Muscle layer of colon (tissue), 2 donors: ENCODE data around the gene KSR2.
"Not testable (repeated sequence)": the region's sequence is repeated elsewhere in the genome, so short reads cannot be mapped to it uniquely, and the experiment has no call there.

Source experiments
- H3K27ac ChIP-seq: one replicate; pipeline ENCODE4 v1.7.0; 2013; ENCODE audit warnings: low read depth, mild to moderate bottlenecking, low read length, moderate library complexity
- H3K27me3 ChIP-seq, 2 donors: one replicate each; pipeline ENCODE4 v1.7.0; 2013; ENCODE audit warnings: low read length in 2 of 2, mild to moderate bottlenecking in 2 of 2; ENCODE audit not compliant: insufficient read depth in 2 of 2, control insufficient read depth in 1 of 2
- H3K36me3 ChIP-seq: one replicate; pipeline ENCODE4 v1.7.0; 2013; ENCODE audit warnings: mild to moderate bottlenecking, low read length; ENCODE audit not compliant: insufficient read depth
- H3K4me1 ChIP-seq: one replicate; pipeline ENCODE4 v1.7.0; 2013; ENCODE audit warnings: mild to moderate bottlenecking, low read length; ENCODE audit not compliant: insufficient read depth
- H3K4me3 ChIP-seq, 2 donors: one replicate each; pipeline ENCODE4 v1.7.0; 2013; ENCODE audit warnings: low read length in 2 of 2, low read depth in 1 of 2, mild to moderate bottlenecking in 1 of 2, moderate library complexity in 1 of 2
- H3K9ac ChIP-seq: one replicate; pipeline ENCODE4 v1.7.0; 2013; ENCODE audit warnings: low read length
- H3K9me3 ChIP-seq: one replicate; pipeline ENCODE4 v1.7.0; 2013; ENCODE audit warnings: mild to moderate bottlenecking, low read length
- donor health status: abdominal sarcoma.
- donor health status: Adenocarcinoma of cecum.

KSR2 gene

DNA sequence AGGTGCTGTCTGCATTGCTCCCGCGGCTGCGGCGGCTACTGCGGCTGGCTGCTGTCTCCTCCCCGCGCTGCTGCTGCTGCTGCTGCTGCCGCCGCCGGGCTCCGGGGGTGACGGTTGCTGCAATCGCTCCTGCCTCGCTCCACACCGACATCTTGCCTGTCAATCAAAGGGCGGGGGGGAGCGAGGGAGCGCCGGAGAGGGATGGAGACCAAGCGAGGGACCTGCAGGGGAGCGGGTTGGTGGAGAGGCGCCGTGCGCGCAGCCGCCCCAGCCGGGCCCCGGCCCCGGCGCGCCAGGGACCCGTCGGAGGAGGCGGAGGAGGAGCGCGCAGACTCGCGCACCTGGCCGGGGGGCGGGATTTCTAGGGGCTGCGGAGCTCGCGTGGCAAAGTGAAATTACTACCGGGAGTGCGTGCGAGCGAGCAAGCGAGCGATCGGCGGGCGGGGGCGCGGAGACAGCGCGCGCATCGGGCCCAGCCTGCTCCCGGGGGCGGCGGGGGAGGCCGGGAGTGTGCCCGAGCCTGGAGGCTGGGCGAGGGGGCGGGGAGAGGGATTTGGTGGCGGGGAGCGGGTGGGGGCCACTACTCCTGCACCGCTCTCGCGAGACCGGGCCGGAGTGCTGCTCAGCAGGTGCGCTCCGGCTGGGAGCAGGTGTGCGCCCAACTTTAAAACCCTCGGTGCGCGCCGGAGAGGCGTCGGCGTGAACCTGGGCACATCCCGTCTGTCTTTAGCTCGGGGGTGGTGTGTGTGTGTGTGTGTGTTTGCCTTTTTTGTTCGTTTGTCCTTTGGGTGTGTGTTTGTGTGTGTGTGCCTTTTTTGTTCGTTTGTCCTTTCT is at the start of gene KSR2:
Gene KSR2, minus strand, starts transcription at position 165 of the 834 bp plus-strand sequence. CDS start 735 bp downstream, outside the sequence.
- Histone ChIP-seq H3K27me3 (peaks cover 0 to 33% of the 10 kb centered on the region in 2 donors), H3K9ac (no peak within 1 kb of the TSS), H3K27ac (no peak within 1 kb of the TSS), H3K4me1 (no peaks in the 10 kb centered on the region), H3K36me3 (no peaks in the 10 kb centered on the region), H3K9me3 (peaks cover 8% of the 10 kb centered on the region), H3K4me3 (peak within 1 kb of the TSS in 1 of 2 donors; percentile 8)

DNA sequence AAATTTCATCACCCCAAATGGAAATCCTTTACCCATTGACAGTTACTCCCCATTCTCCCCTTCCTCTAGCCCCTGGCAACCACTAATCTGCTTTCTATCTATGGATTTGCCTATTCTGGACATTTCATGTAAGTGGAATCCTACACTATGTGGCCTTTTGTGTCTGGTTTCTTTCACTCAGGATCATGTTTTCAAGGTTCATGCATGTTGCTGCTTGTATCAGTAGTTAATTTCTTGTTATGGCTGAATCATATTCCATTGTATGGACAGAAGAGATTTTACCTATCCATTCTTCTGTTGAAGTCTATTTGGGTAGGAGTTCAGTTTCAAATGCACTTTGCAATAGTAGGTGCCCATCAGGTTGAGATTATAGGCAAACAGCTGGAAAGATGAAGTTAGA is 49.1 kb upstream of the KSR2 start:
- peaks cover 8% of the 10 kb centered on the region for H3K4me1 ChIP-seq
- H3K4me3 ChIP-seq: no peak overlapping the region
- no peaks in the 10 kb centered on the region for H3K27me3 ChIP-seq
- no peak overlapping the region for H3K9ac ChIP-seq
- H3K27ac ChIP-seq: no peak overlapping the region
- peaks cover 30% of the 10 kb centered on the region for H3K36me3 ChIP-seq
- H3K9me3 ChIP-seq: no peaks in the 10 kb centered on the region

DNA sequence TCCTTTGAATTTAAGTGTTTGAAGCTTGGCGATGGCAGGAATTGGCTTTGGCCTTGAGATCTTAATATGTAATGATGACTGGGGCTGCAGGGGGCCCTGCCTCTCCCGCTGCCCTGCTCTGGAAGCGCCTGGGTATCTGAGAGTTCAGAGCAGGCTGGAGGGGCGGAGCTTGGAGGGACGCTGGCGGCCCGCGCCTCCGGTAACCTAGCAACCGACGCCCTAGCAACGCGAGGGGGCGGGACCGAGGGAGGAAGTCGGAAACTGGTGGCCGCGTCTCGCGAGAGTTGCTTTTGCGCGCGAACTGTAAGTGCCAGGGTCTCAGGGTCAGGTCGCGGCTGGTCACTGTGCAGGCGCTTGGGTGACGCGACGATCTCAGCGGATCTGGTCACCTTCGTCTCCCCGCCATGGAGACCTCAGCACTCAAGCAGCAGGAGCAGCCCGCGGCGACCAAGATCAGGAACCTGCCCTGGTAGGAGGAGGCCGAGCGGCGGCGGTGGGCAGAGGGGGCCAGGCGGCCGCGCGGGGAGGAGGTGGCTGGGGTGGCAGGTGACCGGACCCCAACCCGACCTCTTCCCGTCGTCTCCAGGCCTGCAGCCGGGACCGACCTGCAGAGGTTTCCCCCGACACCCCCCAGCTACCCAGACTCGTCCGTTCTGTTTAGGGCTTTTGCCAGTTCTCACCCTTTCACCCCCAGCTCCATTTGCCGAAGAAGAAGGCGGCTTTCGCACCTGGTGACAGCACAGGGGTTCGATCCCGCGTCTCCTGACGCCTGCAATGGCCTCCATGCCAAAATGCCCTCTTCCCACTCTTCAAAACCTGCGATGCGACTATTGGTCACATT is 47.9 kb upstream of the KSR2 start, which contains the start of gene RFC5:
Gene RFC5, plus strand, starts transcription at position 280 of the 841 bp plus-strand sequence. Its CDS starts 125 bp downstream, at position 405.
- H3K36me3 ChIP-seq: peaks cover 22% of the 10 kb centered on the region
- H3K9me3 ChIP-seq: no peaks in the 10 kb centered on the region
- H3K27me3 ChIP-seq: no peaks in the 10 kb centered on the region
- peak within 1 kb of the TSS; percentile 69 to 86 for H3K4me3 ChIP-seq
- peak within 1 kb of the TSS; percentile 58 for H3K9ac ChIP-seq
- peak within 1 kb of the TSS; percentile 59 for H3K27ac ChIP-seq
- peaks cover 8% of the 10 kb centered on the region for H3K4me1 ChIP-seq

DNA sequence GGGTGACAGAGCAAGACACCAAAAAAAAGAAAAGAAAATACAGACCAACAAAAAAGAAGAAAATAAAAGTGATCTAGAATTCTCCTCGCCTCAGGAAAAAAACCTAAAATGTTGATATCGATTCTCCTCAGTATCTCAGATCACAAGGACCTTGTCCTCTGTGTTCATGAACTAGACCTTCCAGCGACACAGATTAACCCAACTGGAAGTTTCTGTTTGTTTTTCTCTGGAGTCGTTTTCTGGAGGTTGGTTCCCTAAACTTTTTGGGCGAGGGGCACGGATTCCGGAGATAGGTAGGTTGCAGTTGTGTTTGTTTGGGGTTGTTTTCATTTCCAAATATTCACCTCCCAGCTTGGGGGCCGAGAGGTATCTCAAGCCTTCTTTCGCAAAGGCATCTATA is 47.2 kb upstream of the KSR2 start:
- Histone ChIP-seq H3K27ac (no peak overlapping the region), H3K4me3 (peak overlapping the region; percentile 69 to 86), H3K4me1 (peaks cover 8% of the 10 kb centered on the region), H3K9me3 (no peaks in the 10 kb centered on the region), H3K9ac (no peak overlapping the region), H3K36me3 (peaks cover 17% of the 10 kb centered on the region), H3K27me3 (no peaks in the 10 kb centered on the region)

DNA sequence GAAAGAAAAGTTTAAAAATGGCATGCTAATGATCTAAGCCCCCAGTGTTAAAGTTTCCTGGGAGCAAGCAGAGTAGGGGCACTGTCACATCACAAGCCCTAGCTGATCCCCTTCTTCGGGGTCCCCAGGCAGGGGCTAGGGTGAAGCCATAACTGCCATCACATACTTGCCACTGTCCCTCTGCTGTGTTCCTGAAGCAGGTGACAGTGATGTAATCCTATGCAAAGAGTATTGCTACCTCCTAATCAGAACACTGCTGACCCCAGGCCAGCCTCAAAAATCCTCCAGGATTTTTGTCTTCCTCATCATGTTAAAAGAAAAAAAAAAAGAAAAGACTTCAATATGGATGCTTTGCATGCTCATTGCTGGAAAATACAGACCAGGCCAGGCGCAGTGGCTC is 46.5 kb upstream of the KSR2 start:
- H3K36me3 ChIP-seq: peaks cover 14% of the 10 kb centered on the region
- H3K9ac ChIP-seq: no peak overlapping the region
- no peak overlapping the region for H3K27ac ChIP-seq
- H3K4me3 ChIP-seq: no peak overlapping the region
- no peaks in the 10 kb centered on the region for H3K27me3 ChIP-seq
- no peaks in the 10 kb centered on the region for H3K9me3 ChIP-seq
- H3K4me1 ChIP-seq: peaks cover 8% of the 10 kb centered on the region

DNA sequence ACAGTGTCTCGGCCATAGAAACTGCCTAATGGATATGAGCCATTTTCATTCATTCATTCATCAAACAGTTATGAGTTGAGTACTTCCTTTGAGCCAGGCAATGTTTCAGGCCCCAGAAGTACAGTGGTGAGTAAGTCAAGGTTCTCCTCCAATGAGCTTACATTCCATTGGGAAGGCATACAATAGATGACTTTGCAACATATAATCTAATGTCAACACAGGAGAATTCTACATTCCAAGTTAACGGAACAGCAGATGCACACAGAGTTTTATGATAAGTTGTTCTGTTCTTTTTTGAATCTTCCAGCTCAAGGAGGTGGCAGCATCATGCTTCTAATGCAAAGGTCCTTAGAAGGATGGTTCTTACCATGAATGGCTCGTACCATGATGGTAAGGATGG is 44.5 kb upstream of the KSR2 start:
- H3K4me1 ChIP-seq: peaks cover 8% of the 10 kb centered on the region

DNA sequence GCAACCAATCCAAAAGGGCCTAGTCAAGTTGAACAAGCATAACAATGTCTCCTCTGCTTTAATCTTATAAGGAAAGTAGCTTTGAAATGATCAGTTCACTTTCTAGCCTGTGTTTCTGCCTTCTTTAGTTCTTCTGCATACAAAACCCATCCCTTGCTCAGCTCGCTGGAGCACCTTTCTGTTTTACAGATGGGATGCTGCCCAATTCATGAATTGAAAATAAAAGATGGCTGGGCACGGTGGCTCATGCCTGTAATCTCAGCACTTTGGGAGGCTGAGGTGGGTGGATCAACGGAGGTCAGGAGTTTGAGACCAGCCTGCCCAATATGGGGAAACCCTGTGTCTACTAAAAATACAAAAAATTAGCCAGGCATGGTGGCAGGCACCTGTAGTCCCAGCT is 43.2 kb upstream of the KSR2 start:
- Histone ChIP-seq H3K27ac (no peak overlapping the region), H3K9ac (no peak overlapping the region), H3K9me3 (no peaks in the 10 kb centered on the region), H3K27me3 (no peaks in the 10 kb centered on the region), H3K4me1 (peaks cover under 1% of the 10 kb centered on the region), H3K4me3 (no peak overlapping the region), H3K36me3 (no peaks in the 10 kb centered on the region)

More for the DNA sequence above, 44.5 kb upstream of the KSR2 start:
- Histone ChIP-seq H3K9me3 (no peaks in the 10 kb centered on the region), H3K27ac (no peak overlapping the region), H3K36me3 (no peaks in the 10 kb centered on the region), H3K9ac (no peak overlapping the region), H3K27me3 (no peaks in the 10 kb centered on the region), H3K4me3 (no peak overlapping the region)

DNA sequence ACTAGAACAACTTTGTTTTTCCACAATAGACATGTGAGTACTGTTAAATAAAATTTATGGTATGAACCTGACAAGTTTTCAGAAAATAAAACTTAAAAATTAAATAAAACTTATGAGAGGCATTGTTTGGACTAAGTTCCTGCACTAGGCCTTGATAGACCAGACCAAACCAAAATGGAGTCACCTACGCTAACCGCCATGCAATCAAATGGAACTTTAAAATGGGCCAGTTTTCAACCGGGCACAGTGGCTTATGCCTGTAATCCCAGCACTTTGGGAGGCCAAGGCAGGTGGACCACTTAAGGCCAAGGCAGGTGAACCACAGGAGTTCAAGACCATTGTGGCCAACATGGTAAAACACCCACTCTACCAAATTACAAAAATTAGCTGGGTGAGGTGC is 42.6 kb upstream of the KSR2 start:
- H3K4me3 ChIP-seq: no peak overlapping the region
- no peaks in the 10 kb centered on the region for H3K9me3 ChIP-seq
- no peak overlapping the region for H3K27ac ChIP-seq
- H3K9ac ChIP-seq: no peak overlapping the region
- no peaks in the 10 kb centered on the region for H3K4me1 ChIP-seq
- H3K36me3 ChIP-seq: no peaks in the 10 kb centered on the region
- no peaks in the 10 kb centered on the region for H3K27me3 ChIP-seq

DNA sequence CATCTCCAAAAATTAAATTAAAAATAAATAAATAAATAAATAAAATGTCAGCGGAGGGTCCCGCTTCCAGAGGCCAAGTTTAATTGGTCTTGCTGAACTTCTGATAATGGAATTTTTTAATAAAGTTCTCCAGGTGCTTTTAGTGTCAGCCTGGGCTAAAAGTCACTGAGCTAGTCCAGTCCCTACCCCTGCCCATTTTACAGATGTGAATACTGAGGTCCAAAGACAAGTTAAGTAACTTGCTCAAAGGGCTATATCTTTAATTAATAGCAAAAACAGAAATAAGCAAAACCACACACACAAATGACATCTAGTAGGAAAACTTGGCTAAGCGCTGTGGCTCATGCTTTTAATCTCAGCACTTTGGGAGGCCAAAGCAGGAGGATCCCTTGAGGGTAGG is 42.1 kb upstream of the KSR2 start:
- Histone ChIP-seq H3K9ac (no peak overlapping the region), H3K27ac (no peak overlapping the region), H3K9me3 (no peaks in the 10 kb centered on the region)

DNA sequence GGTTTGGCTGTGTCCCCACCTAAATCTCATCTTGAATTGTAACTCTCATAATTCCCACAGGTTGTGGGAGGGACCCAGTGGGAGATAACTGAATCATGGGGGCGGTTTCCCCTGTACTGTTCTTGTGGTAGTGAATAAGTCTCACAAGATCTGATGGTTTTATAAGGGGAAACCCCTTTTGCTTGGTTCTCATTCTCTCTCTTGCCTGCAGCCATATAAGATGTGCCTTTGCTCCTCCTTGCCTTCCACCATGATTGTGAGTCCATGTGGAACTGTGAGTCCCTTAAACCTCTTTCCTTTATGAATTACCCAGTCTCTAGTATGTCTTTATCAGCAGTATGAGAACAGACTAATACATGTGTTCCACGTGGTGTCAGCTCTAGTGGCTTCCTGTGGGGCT is 31.0 kb upstream of the KSR2 start:
- not testable (repeated sequence) for H3K4me1 ChIP-seq, H3K9me3 ChIP-seq, H3K9ac ChIP-seq, H3K4me3 ChIP-seq, H3K27ac ChIP-seq, H3K36me3 ChIP-seq, H3K27me3 ChIP-seq

More for the DNA sequence above, 42.1 kb upstream of the KSR2 start:
- Histone ChIP-seq H3K27me3 (no peaks in the 10 kb centered on the region), H3K4me3 (no peak overlapping the region), H3K36me3 (no peaks in the 10 kb centered on the region), H3K4me1 (no peaks in the 10 kb centered on the region)

DNA sequence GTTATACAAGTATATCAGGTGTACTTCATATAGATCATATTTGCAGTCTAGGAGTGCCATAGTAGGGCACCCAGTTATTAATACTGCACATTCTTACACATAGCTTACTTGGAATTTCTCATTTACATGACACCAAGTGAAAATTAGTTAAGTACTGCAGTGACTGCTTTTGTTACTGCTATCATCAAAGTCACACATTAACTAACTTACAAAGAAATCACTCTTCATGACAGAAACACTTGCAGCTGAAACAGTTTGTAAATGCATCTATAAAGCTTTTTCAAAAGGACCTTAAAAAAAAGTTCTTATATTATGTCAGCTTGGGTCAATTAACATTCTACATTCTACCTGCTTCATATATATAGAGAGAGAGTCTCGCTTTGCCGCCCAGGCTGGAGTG is 29.9 kb upstream of the KSR2 start:
- Histone ChIP-seq H3K9me3 (no peaks in the 10 kb centered on the region), H3K27ac (no peak overlapping the region), H3K4me3 (no peak overlapping the region), H3K27me3 (no peaks in the 10 kb centered on the region), H3K36me3 (no peaks in the 10 kb centered on the region), H3K4me1 (no peaks in the 10 kb centered on the region), H3K9ac (no peak overlapping the region)
